ENCODE measurements around the gene SLC5A9. TPM values are rescaled to one million over a fixed set of nuclear protein-coding genes. Genes with fewer than 3 reads are reported as not detected.

The SLC5A9 gene
- total RNA-seq, 1 experiment from 2014 or later, result 3.9 TPM

GRCh38 chr1:48235652-48236051 lies 13.1 kb downstream of the SLC5A9 start:
- Mint-ChIP-seq H3K9me3 (ENCODE audit: unreplicated experiment) (no peaks in the 10 kb centered on the region), H3K27me3 (ENCODE audit: insufficient read depth, unreplicated experiment) (peaks cover 2% of the 10 kb centered on the region), H3K4me3 (ENCODE audit: unreplicated experiment) (no peak overlapping the region), H3K27ac (ENCODE audit: unreplicated experiment) (no peak overlapping the region), H3K4me1 (ENCODE audit: low read depth, unreplicated experiment) (peaks cover 3% of the 10 kb centered on the region), H3K36me3 (ENCODE audit: insufficient read depth, unreplicated experiment) (no peaks in the 10 kb centered on the region)
- TF ChIP-seq, protein P1, sequence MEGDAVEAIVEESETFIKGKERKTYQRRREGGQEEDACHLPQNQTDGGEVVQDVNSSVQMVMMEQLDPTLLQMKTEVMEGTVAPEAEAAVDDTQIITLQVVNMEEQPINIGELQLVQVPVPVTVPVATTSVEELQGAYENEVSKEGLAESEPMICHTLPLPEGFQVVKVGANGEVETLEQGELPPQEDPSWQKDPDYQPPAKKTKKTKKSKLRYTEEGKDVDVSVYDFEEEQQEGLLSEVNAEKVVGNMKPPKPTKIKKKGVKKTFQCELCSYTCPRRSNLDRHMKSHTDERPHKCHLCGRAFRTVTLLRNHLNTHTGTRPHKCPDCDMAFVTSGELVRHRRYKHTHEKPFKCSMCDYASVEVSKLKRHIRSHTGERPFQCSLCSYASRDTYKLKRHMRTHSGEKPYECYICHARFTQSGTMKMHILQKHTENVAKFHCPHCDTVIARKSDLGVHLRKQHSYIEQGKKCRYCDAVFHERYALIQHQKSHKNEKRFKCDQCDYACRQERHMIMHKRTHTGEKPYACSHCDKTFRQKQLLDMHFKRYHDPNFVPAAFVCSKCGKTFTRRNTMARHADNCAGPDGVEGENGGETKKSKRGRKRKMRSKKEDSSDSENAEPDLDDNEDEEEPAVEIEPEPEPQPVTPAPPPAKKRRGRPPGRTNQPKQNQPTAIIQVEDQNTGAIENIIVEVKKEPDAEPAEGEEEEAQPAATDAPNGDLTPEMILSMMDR (IDR thresholded peaks at IDR 0.05; ENCODE audit: insufficient read depth in 1 of 2, low read depth in 1 of 2, low read length in 1 of 2, severe bottlenecking in 1 of 2, unreplicated experiment in 1 of 2), result no peak
- H3K9me3 ChIP-seq, result no peaks in the 10 kb centered on the region
- no peak for DNase-seq
- no peaks in the 10 kb centered on the region; the same call in 1 of the 2 replicates for H3K36me3 ChIP-seq (ENCODE audit: control insufficient read depth, insufficient read depth, low read length)
- ChIA-PET POLR2A (no interaction called here), CTCF (interaction anchor here (1.2 to 2.4 kb wide), 2 partner anchors 13 to 126 kb away, joined by 3 to 6 read pairs; partner anchors contain the start of gene SLC5A9)
- no peaks in the 10 kb centered on the region for H3K4me1 ChIP-seq
- BruUV-seq (replicated peaks), result no TSS peak
- H3K4me3 ChIP-seq (ENCODE audit: low read depth, low read length), result no peak overlapping the region
- intact Hi-C loops (cut with micrococcal nuclease; ENCODE audit: unreplicated experiment), result loop anchor here (1.0 to 2.0 kb wide), 3 partner anchors 126 to 287 kb away; no protein-coding TSS in a partner anchor
- no peaks in the 10 kb centered on the region for H3K27me3 ChIP-seq (replicated peaks; ENCODE audit: control insufficient read depth, insufficient read depth, low read length)

DNA sequence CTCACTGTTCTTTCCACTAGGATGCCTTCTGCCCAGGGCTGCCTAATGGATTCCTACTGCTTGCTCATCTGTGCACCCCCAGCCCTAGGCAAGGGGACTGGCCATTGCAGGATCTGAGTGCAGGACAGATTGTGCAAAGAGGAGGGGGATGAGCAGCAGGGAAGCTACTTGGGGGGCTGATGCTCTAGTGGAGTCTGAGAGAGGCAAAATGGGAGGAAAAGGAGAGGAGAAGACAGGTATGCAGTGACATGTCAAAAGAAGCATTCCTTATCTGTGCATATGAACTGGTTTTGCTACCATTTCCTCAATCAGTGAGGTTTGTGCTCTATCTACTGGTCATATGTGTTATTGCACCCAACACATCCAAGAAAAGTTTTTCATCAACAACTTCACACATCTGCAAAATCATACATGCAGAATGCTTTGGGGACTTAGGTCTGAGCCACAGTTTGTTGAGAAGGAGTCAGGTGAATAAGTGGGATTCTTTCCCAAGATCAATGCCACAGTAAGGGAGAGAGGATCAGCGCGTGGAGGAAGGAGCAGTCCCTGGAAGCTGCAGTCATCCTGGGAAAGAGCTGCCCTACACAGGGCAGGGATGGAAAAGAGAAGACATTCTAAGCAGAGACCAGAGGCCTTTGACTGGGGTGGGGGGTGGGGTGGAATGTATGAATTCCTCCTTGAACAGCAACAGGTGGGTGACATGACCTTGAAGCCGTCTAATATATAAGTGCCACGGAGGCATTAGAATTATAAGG lies 14.4 kb downstream of the SLC5A9 start:
- DNase-seq, result peak in 1 of 2 experiments; percentile 41
- Histone ChIP-seq H3K9me3 (no peaks in the 10 kb centered on the region), H3K4me3 (ENCODE audit: low read depth, low read length) (no peak overlapping the region), H3K4me1 (no peaks in the 10 kb centered on the region), H3K27me3 (replicated peaks; ENCODE audit: control insufficient read depth, insufficient read depth, low read length) (no peaks in the 10 kb centered on the region), H3K36me3 (ENCODE audit: control insufficient read depth, insufficient read depth, low read length) (no peaks in the 10 kb centered on the region; the same call in 1 of the 2 replicates)
- no peak overlapping the region for H3K27ac Mint-ChIP-seq (ENCODE audit: unreplicated experiment)
- H3K4me1 Mint-ChIP-seq (ENCODE audit: low read depth, unreplicated experiment), result peaks cover 8% of the 10 kb centered on the region
- POLR2A ChIA-PET, result no interaction called here
- H3K4me3 Mint-ChIP-seq (ENCODE audit: unreplicated experiment), result no peak overlapping the region
- no peaks in the 10 kb centered on the region for H3K36me3 Mint-ChIP-seq (ENCODE audit: insufficient read depth, unreplicated experiment)
- no TSS peak for BruUV-seq (replicated peaks)
- no peaks in the 10 kb centered on the region for H3K27me3 Mint-ChIP-seq (ENCODE audit: insufficient read depth, unreplicated experiment)
- TF ChIP-seq, protein P1 (IDR thresholded peaks at IDR 0.05; ENCODE audit: insufficient read depth in 1 of 2, low read depth in 1 of 2, low read length in 1 of 2, severe bottlenecking in 1 of 2, unreplicated experiment in 1 of 2), result peak; percentile 44 to 72
- intact Hi-C loops (cut with micrococcal nuclease; ENCODE audit: unreplicated experiment), result loop anchor here (1.0 to 2.0 kb wide), 4 partner anchors 35 to 288 kb away; no protein-coding TSS in a partner anchor
- CTCF ChIA-PET, result interaction anchor here (0.5 to 2.4 kb wide), 4 partner anchors 34 to 240 kb away, joined by 3 to 6 read pairs (median 3); partner anchors contain the start of gene TRABD2B
- H3K9me3 Mint-ChIP-seq (ENCODE audit: unreplicated experiment), result no peaks in the 10 kb centered on the region

- no TSS peak for BruUV-seq (replicated peaks)
- Mint-ChIP-seq H3K27me3 (ENCODE audit: insufficient read depth, unreplicated experiment) (no peaks in the 10 kb centered on the region), H3K9me3 (ENCODE audit: unreplicated experiment) (no peaks in the 10 kb centered on the region), H3K36me3 (ENCODE audit: insufficient read depth, unreplicated experiment) (no peaks in the 10 kb centered on the region), H3K4me1 (ENCODE audit: low read depth, unreplicated experiment) (peaks cover 8% of the 10 kb centered on the region), H3K4me3 (ENCODE audit: unreplicated experiment) (no peak overlapping the region), H3K27ac (ENCODE audit: unreplicated experiment) (no peak overlapping the region)
- Histone ChIP-seq H3K27me3 (replicated peaks; ENCODE audit: control insufficient read depth, insufficient read depth, low read length) (no peaks in the 10 kb centered on the region), H3K4me1 (no peaks in the 10 kb centered on the region), H3K9me3 (no peaks in the 10 kb centered on the region), H3K36me3 (ENCODE audit: control insufficient read depth, insufficient read depth, low read length) (no peaks in the 10 kb centered on the region; the same call in 1 of the 2 replicates), H3K4me3 (ENCODE audit: low read depth, low read length) (no peak overlapping the region)
- ChIA-PET CTCF (no interaction called here), POLR2A (no interaction called here)
- no peak for DNase-seq
- intact Hi-C loops (cut with micrococcal nuclease; ENCODE audit: unreplicated experiment), result no loop called here
- TF ChIP-seq, protein P1 (IDR thresholded peaks at IDR 0.05; ENCODE audit: insufficient read depth in 1 of 2, low read depth in 1 of 2, low read length in 1 of 2, severe bottlenecking in 1 of 2, unreplicated experiment in 1 of 2), result no peak
These were observed 19.7 kb downstream of the SLC5A9 start for GRCh38 chr1:48242141-48242736.
